Mesendoderm (in vitro differentiated cells): ENCODE measurements around the gene SEC14L1.
A peak's percentile ranks its signal among the peaks of the same experiment; 100 is the strongest.
"Not testable (repeated sequence)": the region's sequence is repeated elsewhere in the genome, so short reads cannot be mapped to it uniquely, and the experiment has no call there.

ENCODE experiments used
- DNase-seq: peaks from one replicate; pipeline ENCODE4 v3.0.0; 2013
- H2AK5ac ChIP-seq: 2 replicates; pipeline ENCODE4 v1.6.1; 2013; ENCODE audit warnings: low read length, inconsistent platforms
- H2BK120ac ChIP-seq: 2 replicates; pipeline ENCODE4 v1.6.1; 2013; ENCODE audit warnings: low read depth, mild to moderate bottlenecking, low read length, moderate library complexity, mixed read lengths
- H2BK15ac ChIP-seq: replicated peaks from 2 replicates; pipeline ENCODE4 v1.6.1; 2013; ENCODE audit warnings: low read depth, mild to moderate bottlenecking, moderate library complexity
- H2BK5ac ChIP-seq: 2 replicates; pipeline ENCODE4 v1.6.1; 2013; ENCODE audit warnings: low read length, inconsistent platforms
- H3K18ac ChIP-seq: 2 replicates; pipeline ENCODE4 v1.6.1; 2013; ENCODE audit warnings: mild to moderate bottlenecking, low read length, mixed read lengths
- H3K23ac ChIP-seq: one replicate; pipeline ENCODE4 v1.6.1; 2013; ENCODE audit warnings: low read length
- H3K27ac ChIP-seq: 2 replicates; pipeline ENCODE4 v1.5.1; 2013; ENCODE audit warnings: low read depth, mild to moderate bottlenecking, inconsistent platforms, low read length, moderate library complexity
- H3K27me3 ChIP-seq: 2 replicates; pipeline ENCODE4 v1.6.1; 2013; ENCODE audit warnings: low read length, control low read depth, mild to moderate bottlenecking, inconsistent platforms; ENCODE audit not compliant: insufficient read depth, poor library complexity
- H3K36me3 ChIP-seq: 2 replicates; pipeline ENCODE4 v1.6.1; 2013; ENCODE audit warnings: low read length, inconsistent platforms; ENCODE audit not compliant: control insufficient read depth, insufficient read depth
- H3K4ac ChIP-seq: one replicate; pipeline ENCODE4 v1.6.1; 2013; ENCODE audit warnings: low read depth, mild to moderate bottlenecking, low read length, moderate library complexity
- H3K4me1 ChIP-seq: 2 replicates; pipeline ENCODE4 v1.6.1; 2013; ENCODE audit warnings: low read depth, low read length, inconsistent platforms; ENCODE audit not compliant: control insufficient read depth
- H3K4me2 ChIP-seq: 2 replicates; pipeline ENCODE4 v1.6.1; 2013; ENCODE audit warnings: low read length
- H3K4me3 ChIP-seq: 2 replicates; pipeline ENCODE4 v1.5.1; 2013; ENCODE audit warnings: mild to moderate bottlenecking, low read length
- H3K56ac ChIP-seq: one replicate; pipeline ENCODE4 v1.6.1; 2013; ENCODE audit warnings: low read length
- H3K79me1 ChIP-seq: 2 replicates; pipeline ENCODE4 v1.6.1; 2013; ENCODE audit warnings: low read length, inconsistent platforms
- H3K79me2 ChIP-seq: 2 replicates; pipeline ENCODE4 v1.6.1; 2013; ENCODE audit warnings: mild to moderate bottlenecking, low read length; ENCODE audit not compliant: control insufficient read depth, insufficient read depth
- H3K9ac ChIP-seq: 2 replicates; pipeline ENCODE4 v1.6.1; 2013; ENCODE audit warnings: low read length, inconsistent platforms
- H4K5ac ChIP-seq: one replicate; pipeline ENCODE4 v1.6.1; 2013; ENCODE audit warnings: low read length
- H4K8ac ChIP-seq: one replicate; pipeline ENCODE4 v1.6.1; 2013; ENCODE audit warnings: low read depth, mild to moderate bottlenecking, control low read depth, low read length, moderate library complexity
- WGBS: extraction: QIAGEN DNeasy Blood & Tissue Kit; methylation state at CpG from one replicate; pipeline ENCODE4 v1.1.7; 2013; ENCODE audit warnings: low lambda C conversion rate, missing lambda C conversion rate; ENCODE audit not compliant: insufficient coverage; ENCODE audit errors: extremely low coverage; 5-methylcytosine and 5-hydroxymethylcytosine counted together

Gene SEC14L1

DNA sequence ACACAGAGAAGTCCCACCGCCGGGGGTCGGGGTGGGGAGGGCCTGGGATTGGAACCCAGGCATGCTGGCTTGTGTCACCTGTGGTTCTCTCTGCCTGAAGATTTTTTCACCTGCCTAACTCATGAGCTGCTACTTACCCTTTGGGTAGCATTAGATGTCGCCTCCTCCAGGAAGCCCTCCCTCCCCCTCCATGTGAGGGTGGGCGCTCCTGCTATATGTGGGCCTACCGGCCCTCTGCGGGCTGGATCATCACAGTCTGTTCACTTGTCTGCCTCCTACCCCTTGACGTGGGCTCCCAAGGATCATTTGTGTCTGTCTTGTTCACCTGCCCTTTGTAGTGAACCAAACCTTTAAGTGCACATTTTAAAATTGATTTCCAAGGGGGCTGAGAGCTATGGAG, 106.8 kb downstream of the SEC14L1 start:
- Histone ChIP-seq H3K36me3 (no peaks in the 10 kb centered on the region), H3K4me2 (peak overlapping the region; percentile 82), H3K27ac (no peak overlapping the region), H3K4me3 (no peak overlapping the region), H3K79me2 (no peaks in the 10 kb centered on the region), H4K8ac (no peak overlapping the region), H3K18ac (no peak overlapping the region), H3K27me3 (no peaks in the 10 kb centered on the region), H3K4ac (no peak overlapping the region), H2BK5ac (no peak overlapping the region), H2AK5ac (no peak overlapping the region), H3K4me1 (no peaks in the 10 kb centered on the region), H2BK120ac (no peak overlapping the region), H3K23ac (no peak overlapping the region), H3K79me1 (no peaks in the 10 kb centered on the region), H3K56ac (peak overlapping the region; percentile 82), H2BK15ac (no peak overlapping the region), H4K5ac (no peak overlapping the region), H3K9ac (peak overlapping the region; percentile 60)
- DNase-seq: no peak
- WGBS: no CpG with 5 or more reads among the region's 8 CpGs

DNA sequence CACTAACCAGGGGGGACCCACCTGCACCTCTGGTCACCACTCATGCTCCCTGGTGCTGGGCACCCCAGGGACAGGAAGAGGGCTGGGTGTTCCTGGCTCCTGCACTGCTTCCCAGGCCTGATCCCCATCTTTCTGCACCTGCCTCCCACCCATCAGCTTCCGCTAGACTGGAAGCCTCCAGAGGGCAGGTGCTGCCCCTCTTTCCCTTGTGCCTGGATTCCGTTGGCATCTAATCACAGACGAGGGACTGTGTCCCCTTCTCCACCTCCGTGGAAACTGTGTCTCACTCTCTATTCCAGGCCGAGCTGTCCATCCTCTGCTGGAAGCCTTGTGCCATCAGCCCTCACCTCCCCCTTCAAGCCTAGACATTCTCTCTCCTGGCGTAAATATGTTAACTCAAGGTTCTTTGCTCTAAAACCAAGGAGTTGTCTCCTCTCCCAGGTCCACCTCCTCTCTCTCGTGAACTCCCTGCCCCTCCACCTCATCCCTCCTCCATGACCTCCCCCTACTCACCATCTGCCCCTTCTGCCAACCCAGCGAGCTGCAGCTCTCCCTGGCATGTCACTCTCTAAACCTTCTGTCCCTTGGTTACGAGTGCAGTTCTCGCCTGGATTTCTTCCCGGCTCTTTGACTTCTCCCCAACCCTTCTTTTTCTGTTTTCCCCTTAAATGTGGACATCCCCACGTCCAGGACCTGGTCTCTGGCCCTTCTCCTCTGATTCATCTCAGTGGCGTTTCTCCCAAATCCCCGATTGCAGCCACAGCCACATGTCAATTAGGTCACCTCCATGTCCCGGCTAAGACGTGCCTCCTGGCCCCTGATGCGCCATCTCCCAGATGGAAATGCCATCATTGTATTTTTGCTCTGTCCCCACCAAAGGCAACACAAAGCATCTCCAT, 107.7 kb downstream of the SEC14L1 start:
- Histone ChIP-seq H3K4me1 (no peaks in the 10 kb centered on the region), H3K79me2 (no peaks in the 10 kb centered on the region), H3K36me3 (no peaks in the 10 kb centered on the region), H3K23ac (no peak overlapping the region), H2BK15ac (no peak overlapping the region), H3K4me2 (no peak overlapping the region), H2AK5ac (no peak overlapping the region), H3K27ac (no peak overlapping the region), H3K4ac (no peak overlapping the region), H4K5ac (no peak overlapping the region), H3K4me3 (no peak overlapping the region), H4K8ac (no peak overlapping the region), H2BK5ac (no peak overlapping the region), H3K56ac (no peak overlapping the region), H3K79me1 (no peaks in the 10 kb centered on the region), H3K18ac (no peak overlapping the region), H2BK120ac (no peak overlapping the region), H3K27me3 (no peaks in the 10 kb centered on the region), H3K9ac (no peak overlapping the region)
- DNase-seq: no peak
- no CpG with 5 or more reads among the region's 17 CpGs for whole genome bisulfite sequencing

DNA sequence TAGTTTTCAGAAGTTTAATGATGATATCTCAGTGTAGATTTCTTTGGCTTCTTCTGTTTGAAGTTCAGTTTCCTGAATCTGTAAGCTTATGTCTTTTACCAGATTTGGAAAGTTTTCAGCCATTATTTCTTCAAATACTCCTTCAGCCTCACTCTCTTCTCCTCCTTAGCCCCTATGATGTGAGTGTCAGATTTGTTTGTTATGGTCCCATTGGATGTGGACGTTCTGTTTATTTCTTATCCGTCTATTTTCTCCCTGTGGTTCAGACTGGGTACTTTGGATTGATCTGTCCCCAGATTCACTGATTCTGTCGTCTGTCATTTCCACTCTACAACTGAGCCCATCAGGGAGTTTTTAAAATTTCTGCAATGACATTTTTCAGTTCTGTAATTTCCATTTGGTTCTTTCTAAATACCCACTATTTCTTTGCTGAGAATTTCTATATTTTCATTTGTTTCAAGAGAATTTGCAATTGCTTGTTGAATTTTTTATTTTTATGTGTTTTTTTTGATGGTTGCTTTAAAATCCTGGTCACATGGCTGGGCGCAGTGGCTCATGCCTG, 110.9 kb downstream of the SEC14L1 start:
- Histone ChIP-seq H2BK15ac (no peak overlapping the region), H3K4me3 (no peak overlapping the region), H3K4ac (no peak overlapping the region), H3K79me1 (no peaks in the 10 kb centered on the region), H2AK5ac (no peak overlapping the region), H3K23ac (no peak overlapping the region), H3K27ac (no peak overlapping the region), H3K4me1 (no peaks in the 10 kb centered on the region), H4K5ac (no peak overlapping the region), H3K36me3 (no peaks in the 10 kb centered on the region), H4K8ac (no peak overlapping the region), H2BK120ac (no peak overlapping the region), H3K27me3 (no peaks in the 10 kb centered on the region), H3K18ac (no peak overlapping the region), H3K56ac (no peak overlapping the region), H3K79me2 (no peaks in the 10 kb centered on the region), H3K4me2 (no peak overlapping the region), H3K9ac (no peak overlapping the region), H2BK5ac (no peak overlapping the region)
- DNase-seq: no peak
- no CpG with 5 or more reads among the region's 4 CpGs for WGBS

DNA sequence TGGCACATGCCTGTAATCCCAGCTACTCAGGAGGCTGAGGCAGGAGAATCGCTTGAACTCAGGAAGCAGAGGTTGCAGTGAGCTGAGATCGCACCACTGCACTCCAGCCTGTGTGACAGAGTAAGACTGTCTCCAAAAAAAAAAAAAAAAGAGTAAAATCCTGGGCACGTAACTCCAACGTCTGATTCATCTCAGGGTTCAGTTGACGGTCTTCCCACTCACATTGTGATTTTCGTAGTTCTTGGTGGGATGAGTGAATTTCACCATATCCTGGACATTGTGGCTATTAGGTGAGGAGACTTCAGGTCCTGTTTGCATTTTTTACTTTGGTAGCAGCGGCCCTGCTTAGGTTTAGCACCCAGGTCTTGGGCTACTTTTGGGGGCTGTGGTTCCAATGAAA, 111.5 kb downstream of the SEC14L1 start:
- not testable (repeated sequence) for H3K9ac ChIP-seq, H2AK5ac ChIP-seq, H3K4me2 ChIP-seq, H2BK15ac ChIP-seq, H4K8ac ChIP-seq, H3K4ac ChIP-seq, H3K23ac ChIP-seq, H3K79me2 ChIP-seq, H4K5ac ChIP-seq, H3K27ac ChIP-seq, H3K4me1 ChIP-seq, H3K4me3 ChIP-seq, H3K27me3 ChIP-seq, H2BK5ac ChIP-seq, H2BK120ac ChIP-seq, DNase-seq, H3K79me1 ChIP-seq, H3K36me3 ChIP-seq, H3K18ac ChIP-seq
- peak overlapping the region; percentile 7 for H3K56ac ChIP-seq
- no CpG with 5 or more reads among the region's 7 CpGs for WGBS

- no peak overlapping the region for H3K4ac ChIP-seq
- H2BK120ac ChIP-seq: no peak overlapping the region
- no peak overlapping the region for H2AK5ac ChIP-seq
- no peaks in the 10 kb centered on the region for H3K36me3 ChIP-seq
- H3K4me1 ChIP-seq: no peaks in the 10 kb centered on the region
- H3K4me3 ChIP-seq: no peak overlapping the region
- no peak overlapping the region for H3K4me2 ChIP-seq
- H4K8ac ChIP-seq: no peak overlapping the region
- no CpG with 5 or more reads among the region's 11 CpGs for WGBS
- no peak overlapping the region for H2BK5ac ChIP-seq
- DNase-seq: no peak
- H3K79me1 ChIP-seq: no peaks in the 10 kb centered on the region
- no peak overlapping the region for H2BK15ac ChIP-seq
- H3K27ac ChIP-seq: no peak overlapping the region
- H3K9ac ChIP-seq: no peak overlapping the region
- no peaks in the 10 kb centered on the region for H3K27me3 ChIP-seq
- H3K56ac ChIP-seq: no peak overlapping the region
- no peak overlapping the region for H3K23ac ChIP-seq
- H4K5ac ChIP-seq: no peak overlapping the region
- no peaks in the 10 kb centered on the region for H3K79me2 ChIP-seq
- no peak overlapping the region for H3K18ac ChIP-seq
Observed at GRCh38 chr17:77253611-77254051, 112.9 kb downstream of the SEC14L1 start.
